GM19324 (cell line): ENCODE data around the gene LDB1.

Experiments used
- ATAC-seq: cut with Tn5 transposase; IDR thresholded peaks from one replicate; pipeline ENCODE4 v1.9.1; 2021; ENCODE audit warnings: mild to moderate bottlenecking, moderate library complexity; ENCODE audit not compliant: unreplicated experiment, low FRiP score

Gene LDB1, protein sequence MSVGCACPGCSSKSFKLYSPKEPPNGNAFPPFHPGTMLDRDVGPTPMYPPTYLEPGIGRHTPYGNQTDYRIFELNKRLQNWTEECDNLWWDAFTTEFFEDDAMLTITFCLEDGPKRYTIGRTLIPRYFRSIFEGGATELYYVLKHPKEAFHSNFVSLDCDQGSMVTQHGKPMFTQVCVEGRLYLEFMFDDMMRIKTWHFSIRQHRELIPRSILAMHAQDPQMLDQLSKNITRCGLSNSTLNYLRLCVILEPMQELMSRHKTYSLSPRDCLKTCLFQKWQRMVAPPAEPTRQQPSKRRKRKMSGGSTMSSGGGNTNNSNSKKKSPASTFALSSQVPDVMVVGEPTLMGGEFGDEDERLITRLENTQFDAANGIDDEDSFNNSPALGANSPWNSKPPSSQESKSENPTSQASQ

DNA sequence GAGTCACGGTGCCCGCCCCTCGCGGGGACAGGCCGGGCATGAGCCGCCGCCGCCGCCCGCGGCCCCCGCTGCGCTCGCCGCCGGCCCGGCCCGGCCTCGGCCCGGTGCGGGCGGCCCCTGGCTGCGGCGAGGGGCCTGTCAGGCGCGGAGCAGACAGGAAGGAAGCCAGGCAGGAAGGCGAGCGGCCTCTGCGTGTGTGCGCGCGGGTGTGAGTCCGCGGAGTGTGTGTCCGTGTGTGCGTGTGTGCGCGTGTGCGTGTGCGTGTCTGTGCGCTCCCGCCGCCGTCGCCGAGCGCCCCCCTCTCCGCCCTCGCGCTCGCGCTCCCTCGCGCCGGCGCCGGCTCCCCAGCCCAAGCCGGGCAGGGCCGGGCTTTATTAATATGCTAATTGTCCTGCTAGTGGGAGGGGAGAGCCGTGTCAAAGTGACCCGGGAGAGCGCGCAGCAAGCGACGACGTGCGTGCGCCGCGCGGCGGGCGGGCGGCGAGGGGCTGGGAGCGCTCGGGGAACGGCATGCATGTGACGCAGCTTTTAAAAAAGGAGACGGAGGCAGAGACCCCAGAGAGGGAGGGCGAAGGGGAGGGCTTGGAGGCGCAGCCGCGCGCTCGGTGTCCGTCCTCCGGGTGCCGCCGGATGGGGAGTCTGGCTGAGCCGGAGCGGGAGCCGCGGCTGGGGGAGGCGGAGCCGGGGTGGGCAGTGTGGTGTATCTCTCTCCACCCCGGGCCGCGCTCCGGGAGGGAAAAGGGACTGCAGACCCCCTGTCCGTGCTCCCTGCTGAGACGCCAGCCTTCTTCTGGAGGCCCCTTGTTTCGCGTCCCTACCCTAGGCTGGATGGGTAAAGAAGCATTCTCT lies at the start of gene LDB1:
LDB1 (minus strand) TSS at position 227 of the 849 bp plus-strand sequence. CDS start 258 bp downstream, outside the sequence.
- ATAC-seq = peak; percentile 74

DNA sequence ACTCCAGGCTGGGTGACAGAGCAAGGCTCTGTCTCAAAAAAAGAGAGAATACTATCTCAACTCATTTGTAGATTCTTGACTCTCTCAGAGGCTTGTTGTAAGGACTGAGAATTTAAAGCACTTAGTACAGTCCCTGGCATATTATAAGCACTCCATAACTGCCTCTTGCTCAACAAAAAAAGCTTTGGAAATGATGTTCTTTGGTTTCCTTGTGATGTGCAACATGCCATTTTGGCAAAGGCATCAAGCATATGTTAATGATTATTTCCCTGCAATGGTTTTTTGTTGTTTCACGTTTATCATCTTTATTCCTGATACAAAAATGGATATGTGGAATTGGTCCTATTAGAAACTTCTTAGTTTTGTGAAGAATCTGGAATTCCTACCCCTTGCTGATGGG lies 47.7 kb upstream of the LDB1 start:
- ATAC-seq = no peak

DNA sequence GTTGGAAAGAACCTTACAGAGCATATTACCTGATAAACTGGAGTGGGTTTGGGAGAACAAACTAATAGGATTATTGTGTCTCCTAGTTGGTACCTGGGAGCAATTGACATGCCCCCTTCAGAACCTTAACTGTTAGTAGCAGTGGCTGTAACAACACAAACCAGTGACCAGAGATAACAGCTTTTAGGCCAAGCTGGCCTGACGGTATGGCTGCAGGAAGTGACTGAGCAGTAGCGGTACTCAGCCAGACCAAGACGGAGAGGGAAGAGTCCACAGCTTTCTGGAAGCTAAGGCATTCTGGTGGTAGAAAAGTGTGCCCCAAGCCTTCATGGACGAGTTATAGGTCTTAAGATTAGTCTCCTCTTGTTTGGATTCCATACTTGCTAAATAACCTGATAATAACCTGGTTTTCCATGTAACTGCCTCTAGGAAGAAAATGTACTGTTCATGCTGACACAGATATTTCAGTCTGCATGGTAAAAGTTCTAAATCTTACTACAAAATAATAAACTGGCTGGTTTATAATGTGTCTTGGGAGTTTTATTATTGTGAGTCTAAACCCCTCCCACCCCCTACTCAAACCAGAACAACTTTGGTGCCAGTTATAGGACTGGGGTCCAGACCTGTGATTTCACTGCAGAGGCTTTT lies 43.3 kb upstream of the LDB1 start:
- no peak for ATAC-seq

DNA sequence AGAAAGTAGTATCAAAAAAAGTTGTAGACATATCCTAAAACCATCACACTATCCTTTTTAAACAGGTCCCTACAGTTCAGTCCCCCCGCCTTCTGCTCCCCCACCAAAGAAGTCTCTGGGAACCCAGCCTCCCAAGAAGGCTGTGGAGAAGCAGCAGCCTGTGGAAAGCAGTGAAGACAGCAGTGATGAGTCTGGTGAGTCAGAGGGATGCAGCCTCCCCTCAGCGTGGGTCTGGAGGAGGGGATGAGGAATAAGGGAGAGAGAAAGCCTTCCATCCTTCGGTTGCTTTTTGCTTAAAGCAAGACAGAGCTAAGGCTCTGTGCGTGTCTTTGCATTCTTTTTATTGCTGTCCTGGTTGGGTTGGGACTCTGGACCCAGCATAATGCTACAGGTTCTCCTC lies 39.7 kb upstream of the LDB1 start:
- ATAC-seq = no peak

DNA sequence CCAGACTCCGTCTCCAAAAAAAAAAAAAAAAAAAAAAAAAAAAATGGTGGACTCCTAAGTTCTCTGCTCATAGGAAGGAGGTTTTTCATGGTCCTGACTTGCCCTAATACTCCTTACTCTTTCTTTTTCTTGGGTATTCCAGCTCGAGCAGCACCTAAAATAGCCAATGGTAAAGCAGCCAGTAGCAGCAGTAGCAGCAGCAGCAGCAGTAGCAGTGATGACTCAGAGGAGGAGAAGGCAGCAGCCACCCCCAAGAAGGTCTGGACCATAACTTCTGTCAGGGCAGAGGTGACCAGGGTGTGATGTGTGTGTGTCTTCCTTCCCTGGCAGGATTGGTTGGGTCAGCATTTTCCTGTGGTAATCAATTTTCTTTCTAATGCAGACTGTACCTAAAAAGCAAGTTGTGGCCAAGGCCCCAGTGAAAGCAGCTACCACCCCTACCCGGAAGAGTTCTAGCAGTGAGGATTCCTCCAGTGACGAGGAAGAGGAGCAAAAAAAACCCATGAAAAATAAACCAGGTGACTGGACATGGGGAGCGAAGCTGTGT lies 39.0 kb upstream of the LDB1 start:
- ATAC-seq = no peak

DNA sequence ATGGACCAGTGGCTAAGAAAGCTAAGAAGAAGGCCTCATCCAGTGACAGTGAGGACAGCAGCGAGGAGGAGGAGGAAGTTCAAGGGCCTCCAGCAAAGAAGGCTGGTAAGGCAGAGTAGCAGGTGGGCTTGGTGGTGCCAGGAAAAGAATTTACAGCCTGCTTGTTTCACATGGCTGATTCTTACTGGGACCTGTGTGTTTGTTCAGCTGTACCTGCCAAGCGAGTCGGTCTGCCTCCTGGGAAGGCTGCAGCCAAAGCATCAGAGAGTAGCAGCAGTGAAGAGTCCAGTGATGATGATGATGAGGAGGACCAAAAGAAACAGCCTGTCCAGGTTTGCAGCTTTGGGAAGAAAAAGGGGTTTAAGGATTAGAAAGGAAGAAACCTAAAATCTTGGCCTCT lies 37.1 kb upstream of the LDB1 start:
- ATAC-seq = no peak

DNA sequence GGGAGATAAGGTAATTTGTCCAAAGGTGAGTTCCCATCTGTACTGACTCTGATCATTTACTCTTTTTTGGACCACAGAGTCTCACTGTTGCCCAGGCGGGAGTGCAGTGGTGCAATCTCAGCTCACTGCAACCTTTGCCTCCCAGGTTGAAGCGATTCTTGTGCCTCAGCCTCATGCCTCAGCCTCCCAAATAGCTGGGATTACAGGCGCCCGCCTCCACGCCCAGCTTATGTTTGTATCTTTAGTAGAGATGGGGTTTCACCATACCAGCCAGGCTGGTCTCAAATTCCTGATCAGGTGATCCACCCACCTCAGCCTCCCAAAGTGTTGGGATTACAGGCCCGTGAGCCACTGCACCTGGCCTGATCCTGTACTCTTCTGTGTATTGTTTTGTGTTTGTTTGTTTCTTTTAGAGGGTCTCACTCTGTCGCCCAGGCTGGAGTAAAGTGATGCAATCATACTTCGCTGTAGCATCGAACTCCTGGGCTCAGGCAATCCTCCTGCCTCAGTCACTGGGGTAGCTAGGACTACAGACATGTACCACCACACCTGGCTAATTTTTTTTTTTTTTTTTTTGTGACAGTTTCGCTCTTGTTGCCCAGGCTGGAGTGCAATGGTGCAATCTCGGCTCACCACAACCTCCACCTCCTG lies 34.4 kb upstream of the LDB1 start:
- no peak for ATAC-seq

DNA sequence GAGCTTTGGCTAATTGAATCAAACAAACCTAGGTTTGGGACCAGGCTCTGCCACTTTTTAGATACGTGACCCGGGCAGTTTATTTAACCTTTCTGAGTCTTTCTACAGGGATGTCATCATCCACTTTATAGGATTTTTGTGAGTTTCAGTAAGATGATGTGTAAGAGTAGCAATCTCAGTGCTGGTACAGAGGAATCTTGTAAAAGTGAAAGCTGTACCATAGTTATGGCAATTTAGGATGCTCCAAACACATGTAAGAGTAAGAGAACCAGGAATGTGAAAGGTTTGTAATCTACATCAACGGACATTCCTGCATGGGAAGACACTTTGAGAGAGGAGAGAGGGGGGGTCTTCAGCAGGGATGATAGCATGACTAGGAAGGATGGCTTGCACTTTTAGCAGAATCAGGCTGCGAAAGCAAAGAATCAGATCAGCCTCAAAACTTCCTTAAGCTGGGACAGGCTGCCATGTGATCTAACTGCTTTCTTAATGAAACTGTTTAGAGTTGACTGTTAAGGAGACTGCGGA lies 33.0 kb upstream of the LDB1 start:
- ATAC-seq = no peak

DNA sequence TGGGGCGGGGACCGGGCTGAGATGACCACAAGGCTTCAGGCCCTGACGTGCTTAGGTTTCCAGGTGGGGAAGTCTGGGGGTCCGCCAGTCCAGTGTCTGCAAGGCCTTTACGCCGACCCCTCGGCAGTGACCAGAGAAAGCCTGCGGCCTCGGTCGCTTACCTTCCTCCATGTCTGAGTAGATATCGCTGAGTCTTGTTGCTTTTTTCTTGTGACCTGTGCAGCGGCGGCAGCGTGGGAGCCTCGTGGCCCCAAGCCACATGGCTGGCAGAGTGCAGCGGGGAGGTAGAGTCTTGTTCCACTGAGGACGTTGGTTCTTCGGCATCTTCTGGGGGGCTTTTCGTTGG lies 32.4 kb upstream of the LDB1 start:
- ATAC-seq = peak; percentile 5

DNA sequence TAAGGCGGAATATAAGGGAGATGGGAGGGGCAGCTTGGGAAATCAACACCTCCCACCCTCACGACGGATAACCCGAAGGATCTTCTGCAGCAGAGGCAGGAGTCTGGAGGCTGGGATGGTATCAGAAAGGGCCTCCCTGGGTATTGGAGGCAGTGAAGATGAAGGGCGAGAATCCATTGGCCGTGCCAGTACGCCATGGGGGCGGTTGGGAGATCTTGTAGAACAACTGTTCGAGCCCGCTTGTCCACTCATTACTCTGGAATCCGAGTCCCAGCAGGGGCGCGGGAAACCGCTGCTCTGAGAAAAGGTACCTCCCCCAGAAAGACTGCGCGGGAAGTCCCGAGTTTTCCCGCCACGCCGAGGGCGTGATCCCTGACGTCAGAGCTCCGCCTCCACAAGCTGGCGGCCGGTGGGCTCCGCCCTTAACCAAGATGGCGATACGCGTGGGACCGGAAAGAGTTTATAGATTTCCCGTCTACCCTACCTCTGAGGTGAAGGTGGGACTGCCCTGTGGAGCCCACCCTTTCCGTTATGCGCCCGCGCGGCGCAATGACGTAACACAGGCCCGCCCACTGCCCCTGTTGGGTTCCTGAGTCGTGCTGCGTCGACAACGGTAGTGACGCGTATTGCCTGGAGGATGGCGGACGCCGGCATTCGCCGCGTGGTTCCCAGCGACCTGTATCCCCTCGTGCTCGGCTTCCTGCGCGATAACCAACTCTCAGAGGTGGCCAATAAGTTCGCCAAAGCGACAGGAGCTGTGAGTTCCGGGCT lies 31.8 kb upstream of the LDB1 start, which contains the start of gene NOLC1:
NOLC1 (plus strand) TSS at position 616 of the 771 bp plus-strand sequence; CDS start at position 638, 22 bp downstream.
- ATAC-seq = peak; percentile 99

DNA sequence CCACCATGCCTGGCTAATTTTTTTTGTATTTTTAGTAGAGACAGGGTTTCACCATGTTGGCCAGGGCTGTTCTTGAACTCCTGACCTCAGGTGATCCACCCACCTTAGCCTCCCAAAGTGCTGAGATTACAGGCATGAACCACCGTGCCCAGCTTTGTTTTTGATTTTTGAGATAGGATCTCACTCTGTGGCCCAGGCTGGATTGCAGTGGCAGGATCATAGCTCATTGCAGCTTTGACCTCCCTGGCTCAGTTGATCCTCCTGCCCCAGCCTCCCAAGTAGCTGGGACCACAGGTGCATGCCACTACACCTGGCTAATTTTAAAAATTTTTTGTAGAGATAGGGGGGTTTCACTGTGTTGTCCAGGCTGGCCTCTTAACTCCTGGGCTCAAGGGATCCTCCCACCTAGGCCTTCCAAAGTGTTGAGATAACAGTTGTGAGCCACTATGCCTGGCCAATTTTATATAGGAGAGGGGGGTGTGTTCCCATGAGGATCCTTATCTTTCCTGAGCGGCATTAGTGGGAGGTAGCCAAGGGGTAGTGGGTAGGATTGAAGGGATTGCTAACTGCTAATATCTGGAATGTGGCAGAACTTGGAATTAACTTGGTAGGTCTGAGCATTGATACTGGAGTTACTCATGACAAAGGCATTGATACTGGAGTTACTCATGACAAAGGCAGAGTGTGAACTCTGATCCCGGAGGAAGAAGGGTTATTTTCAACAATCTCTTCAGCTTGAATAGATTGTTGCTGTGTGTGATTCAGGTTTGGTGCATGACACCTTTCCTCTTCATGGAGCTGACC lies 31.0 kb upstream of the LDB1 start:
- ATAC-seq = no peak

DNA sequence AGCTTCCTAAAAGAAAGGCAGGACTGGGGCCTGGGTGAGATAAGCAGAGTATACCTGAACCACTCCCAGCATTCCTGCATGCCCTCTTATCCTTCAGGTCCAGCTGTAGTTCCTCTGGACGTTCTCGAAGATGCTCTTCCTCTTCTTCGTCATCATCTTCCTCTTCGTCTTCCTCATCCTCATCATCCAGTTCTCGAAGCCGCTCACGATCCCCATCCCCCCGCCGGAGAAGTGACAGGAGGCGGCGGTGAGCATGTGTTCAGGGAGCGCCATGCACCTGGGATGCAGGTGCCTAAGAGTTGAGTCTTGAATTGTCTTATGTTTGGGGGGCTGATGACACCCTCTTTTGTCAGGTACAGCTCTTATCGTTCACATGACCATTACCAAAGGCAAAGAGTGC lies 28.1 kb upstream of the LDB1 start:
- ATAC-seq = no peak

DNA sequence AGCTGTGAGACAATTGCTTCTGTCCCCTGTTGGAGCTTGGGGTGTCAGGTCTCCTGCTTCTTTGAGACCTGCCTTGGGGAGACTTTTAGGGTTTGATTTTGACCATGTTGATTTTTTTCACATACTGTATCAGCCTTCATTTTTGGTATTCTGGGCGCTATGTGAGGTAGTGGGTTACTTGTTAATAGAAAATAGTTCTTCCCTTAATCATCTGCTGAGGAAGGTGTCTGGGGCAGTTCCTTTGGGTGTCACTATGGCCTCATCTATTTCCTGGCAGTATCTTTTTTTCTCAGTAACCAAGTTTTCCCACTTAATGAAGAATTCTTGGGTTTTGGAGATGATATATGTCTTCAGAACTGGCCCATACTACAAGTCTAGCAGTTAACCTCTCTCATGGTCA lies 27.4 kb upstream of the LDB1 start:
- ATAC-seq = no peak

DNA sequence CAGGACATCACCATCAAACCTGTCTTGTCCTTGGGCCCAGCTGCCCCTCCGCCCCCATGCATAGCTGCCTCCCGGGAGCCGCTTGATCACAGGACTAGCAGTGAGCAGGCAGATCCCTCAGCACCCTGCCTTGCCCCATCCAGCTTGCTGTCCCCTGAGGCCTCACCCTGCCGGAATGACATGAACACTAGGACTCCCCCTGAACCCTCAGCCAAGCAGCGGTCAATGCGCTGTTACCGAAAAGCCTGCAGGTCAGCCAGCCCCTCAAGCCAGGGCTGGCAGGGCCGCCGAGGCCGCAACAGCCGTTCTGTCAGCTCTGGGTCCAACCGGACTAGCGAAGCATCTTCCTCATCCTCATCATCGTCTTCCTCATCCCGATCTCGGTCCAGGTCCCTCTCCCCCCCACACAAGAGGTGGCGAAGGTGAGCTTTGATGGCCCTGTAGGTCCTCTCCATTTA lies 26.8 kb upstream of the LDB1 start:
- no peak for ATAC-seq

DNA sequence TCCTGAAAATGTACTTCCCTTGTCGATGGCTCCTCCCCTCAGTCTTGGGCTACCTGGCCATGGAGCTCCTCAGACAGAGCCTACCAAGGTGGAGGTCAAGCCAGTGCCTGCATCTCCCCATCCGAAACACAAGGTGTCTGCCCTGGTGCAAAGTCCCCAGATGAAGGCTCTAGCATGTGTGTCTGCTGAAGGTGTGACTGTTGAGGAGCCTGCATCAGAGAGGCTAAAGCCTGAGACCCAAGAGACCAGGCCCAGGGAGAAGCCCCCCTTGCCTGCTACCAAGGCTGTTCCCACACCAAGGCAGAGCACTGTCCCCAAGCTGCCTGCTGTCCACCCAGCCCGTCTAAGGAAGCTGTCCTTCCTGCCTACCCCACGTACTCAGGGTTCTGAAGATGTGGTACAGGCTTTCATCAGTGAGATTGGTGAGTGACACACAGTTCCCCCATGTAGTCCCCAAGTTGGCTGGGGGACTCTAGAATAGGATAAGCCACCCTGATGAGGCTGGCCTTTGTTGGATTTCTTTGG lies 21.5 kb upstream of the LDB1 start:
- ATAC-seq = no peak

DNA sequence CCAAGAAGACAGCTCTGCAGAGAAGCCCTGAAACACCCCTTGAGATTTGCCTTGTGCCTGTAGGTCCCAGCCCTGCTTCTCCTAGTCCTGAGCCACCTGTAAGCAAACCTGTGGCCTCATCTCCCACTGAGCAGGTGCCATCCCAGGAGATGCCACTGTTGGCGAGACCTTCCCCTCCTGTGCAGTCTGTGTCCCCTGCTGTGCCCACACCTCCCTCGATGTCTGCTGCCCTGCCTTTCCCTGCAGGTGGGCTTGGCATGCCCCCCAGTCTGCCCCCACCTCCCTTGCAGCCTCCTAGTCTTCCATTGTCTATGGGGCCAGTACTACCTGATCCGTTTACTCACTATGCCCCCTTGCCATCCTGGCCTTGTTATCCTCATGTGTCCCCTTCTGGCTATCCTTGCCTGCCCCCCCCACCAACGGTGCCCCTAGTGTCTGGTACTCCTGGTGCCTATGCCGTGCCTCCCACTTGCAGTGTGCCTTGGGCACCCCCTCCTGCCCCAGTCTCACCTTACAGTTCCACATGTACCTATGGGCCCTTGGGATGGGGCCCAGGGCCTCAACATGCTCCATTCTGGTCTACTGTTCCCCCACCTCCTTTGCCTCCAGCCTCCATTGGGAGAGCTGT lies 20.9 kb upstream of the LDB1 start:
- ATAC-seq = no peak

DNA sequence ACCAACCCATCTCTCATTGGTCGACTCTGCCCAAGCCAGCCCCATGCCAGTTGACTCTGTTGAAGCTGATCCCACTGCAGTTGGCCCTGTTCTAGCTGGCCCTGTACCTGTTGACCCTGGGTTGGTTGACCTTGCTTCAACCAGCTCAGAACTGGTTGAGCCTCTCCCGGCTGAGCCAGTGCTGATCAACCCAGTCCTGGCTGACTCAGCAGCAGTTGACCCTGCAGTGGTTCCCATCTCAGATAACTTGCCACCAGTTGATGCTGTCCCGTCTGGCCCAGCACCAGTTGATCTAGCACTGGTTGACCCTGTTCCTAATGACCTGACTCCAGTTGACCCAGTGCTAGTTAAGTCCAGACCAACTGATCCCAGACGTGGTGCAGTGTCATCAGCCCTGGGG lies 20.1 kb upstream of the LDB1 start:
- ATAC-seq = no peak
